Right hindlimb (tissue), 1 donor: ENCODE measurements around the gene COL15A1.
A peak's percentile ranks its signal among the peaks of the same experiment; 100 is the strongest.

Source experiments
- DNase-seq: peaks from one replicate; pipeline ENCODE4 v3.0.0-alpha.2; 2018

COL15A1 gene

GRCh38 chr9:98950262-98950661, 6.6 kb downstream of the COL15A1 start:
- DNase-seq = no peak

DNA sequence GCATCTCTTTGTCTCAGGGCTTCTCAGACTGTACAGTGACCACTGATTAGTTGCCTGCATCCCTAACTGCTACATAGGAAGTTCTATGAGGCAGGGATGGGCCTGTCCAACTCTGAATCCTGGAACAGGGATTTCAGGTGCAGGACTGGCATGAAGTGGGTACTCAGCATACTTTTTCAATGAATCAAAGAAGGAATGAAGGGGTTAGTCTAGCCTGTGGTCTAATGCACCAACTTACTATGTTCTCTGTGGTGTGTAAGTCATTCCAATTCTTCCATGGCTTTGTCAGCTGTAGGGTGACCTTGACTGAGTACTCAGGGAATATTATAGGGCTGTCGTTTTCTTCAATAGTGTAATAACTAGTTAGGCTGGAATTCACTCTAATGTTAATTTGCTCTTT, 8.3 kb downstream of the COL15A1 start:
- DNase-seq = no peak

GRCh38 chr9:98953581-98954243, 10.0 kb downstream of the COL15A1 start:
- DNase-seq = no peak

DNA sequence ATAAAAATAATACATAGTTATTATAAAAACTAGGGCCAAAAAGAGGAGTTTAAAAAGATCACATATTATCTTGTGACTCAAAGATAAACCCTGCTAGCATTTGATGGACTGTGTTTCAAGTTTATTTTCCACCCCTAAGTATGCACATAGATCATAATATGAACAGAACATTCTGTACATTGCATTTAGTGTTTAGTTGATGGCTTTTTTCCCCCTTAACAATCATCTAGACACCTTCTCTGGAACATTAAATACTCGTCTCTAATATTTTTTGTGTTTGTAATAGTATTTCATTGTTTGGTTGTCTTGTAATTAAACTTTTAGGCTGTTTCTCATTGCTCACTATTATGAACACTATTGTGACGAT, 10.5 kb downstream of the COL15A1 start:
- DNase-seq = no peak

DNA sequence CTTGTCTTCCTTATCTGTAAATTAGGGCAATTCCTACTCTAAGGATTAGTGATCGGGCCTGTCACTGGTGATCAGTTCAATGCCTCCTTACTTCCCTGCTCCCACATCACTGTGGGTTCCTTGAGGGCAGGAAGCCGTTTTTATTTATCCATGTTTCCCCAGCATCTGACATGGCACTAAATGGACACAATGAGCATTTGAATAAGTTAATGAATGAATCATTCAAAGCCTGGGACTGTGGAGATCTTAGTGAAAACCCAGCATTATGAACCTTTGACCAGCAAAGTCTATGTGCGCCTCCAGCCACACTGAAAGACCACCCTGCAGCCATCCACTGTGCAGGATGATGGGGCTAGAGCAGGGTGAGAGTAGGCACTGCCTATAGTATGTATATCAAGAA, 11.6 kb downstream of the COL15A1 start:
- DNase-seq = no peak

- DNase-seq = no peak
Observed at GRCh38 chr9:98957826-98958225, 14.1 kb downstream of the COL15A1 start.

DNA sequence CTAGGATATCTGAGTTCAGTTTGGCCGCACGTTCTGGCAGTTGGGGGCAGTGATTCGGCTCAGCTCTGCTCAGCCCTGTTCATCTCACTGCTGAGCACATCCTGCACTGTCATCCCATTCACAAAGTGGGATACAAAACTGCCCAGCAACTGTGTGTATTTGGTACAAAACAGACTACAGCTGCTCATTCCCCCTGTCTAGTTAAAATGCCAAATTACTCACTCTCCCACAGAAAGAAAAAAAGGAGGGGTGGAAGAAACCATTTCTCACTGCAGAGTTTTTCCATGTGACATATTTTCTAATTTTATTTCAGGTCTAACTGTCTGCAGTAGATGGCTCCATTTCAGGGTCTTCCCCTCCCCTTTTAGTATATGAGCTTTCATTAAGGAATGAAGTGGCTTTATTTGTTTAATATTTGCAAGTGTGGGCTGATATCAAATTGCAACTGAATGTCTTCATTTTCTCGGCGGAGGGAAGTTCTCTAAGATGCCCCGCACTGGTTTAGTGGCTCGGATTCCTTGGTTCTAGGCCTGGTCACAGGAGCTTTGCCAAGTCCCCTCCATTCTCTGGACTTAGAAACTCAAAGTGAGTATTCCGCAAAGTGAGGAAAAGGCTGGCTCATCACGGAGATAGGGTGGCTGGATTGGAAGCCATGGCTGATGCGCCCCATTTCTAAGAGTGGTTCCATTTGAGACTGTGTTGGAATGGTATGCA, 14.7 kb downstream of the COL15A1 start:
- peak; percentile 77 for DNase-seq

- DNase-seq = no peak
Observed at GRCh38 chr9:98960409-98960808, 16.7 kb downstream of the COL15A1 start.

DNA sequence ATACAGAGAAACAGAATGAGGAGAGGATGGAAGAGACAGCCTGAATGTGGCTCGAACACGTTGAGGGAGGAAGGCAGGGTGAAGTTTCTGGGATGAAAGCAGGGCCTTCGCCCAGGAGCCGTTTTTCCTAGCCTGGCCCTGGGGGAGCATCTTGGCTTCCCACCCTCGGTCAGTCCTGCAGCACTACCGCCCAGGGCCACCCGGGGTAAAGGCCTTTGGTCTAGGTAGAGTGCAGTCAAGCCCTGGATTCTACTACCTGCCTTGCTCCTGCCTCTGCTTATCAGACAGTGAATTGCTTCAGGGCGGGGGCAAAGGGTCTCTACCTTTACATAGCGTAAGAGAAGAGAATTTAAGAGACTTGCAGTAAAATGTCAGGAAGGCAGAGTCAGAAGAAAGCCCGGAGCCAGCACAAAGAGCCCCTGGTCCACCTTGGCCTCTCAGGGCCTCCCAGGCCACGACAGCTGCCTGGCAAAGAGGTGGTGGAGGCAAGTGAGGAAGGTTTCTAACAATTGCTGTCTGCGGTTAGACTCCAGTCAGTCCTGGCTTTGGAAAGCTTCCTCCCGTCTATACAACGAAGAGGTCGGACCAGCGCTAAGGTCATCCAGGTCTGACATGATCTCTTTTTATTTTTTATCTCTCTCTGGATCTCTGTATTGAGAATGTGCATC, 17.9 kb downstream of the COL15A1 start:
- no peak for DNase-seq

DNA sequence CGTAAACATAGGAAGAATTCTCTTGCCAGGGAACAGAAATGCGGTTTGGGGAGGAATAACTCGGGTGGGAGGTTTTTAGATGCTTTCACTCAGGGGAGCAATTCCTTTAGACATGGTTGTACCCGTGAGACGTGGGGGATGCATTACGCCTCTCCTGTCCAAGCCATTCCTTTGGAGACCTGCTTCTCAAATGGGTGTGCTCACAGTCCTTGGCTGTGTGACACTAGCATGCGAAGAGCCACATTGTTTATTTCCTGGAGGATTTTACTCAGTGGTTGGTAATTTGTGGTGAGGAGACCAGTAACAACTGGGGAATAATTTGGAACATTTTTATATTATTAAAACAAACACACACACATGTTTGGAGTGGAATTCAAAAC, 18.5 kb downstream of the COL15A1 start:
- DNase-seq = no peak

DNA sequence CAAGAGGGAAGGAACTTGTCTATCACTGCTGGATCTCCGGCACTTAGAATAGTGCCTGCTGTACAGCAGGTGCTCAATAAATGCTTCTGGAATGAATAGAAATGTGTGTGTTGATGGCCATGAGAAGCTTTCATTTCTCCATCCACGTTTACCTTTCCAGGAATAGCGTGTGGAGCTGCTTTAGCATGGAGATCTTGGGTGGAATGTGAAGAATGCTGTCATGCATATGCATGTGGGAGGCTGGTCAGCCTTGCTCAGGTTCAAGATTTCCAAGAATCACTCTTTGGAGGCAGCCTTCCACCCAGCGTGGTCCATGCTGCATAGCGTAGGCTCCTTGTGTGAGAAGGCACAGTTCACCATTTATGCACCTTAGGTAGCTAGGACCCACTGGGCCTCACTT, 19.2 kb downstream of the COL15A1 start:
- no peak for DNase-seq

GRCh38 chr9:98964201-98964600, 20.5 kb downstream of the COL15A1 start:
- DNase-seq = no peak

DNA sequence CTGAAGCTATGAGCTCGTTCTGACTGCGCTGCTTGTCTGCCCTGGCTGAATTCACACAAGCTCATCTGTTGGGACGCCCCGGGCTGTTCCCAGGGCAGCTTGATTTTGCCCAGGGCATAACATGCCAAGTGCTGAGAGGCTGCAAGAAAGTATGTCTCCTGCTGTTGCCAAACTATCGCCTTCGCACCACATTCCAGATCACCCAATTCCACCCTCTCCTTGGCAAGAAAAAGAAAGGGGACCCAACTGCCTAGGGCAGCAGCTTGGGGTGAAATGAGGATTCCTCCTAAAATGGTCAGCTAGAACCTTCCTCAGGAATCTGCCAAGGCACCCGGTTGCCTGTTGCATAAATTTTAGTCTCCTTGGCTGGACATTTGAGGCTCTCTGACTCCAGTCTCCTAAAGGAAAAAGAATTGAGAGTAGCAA, 21.2 kb downstream of the COL15A1 start:
- no peak for DNase-seq

DNA sequence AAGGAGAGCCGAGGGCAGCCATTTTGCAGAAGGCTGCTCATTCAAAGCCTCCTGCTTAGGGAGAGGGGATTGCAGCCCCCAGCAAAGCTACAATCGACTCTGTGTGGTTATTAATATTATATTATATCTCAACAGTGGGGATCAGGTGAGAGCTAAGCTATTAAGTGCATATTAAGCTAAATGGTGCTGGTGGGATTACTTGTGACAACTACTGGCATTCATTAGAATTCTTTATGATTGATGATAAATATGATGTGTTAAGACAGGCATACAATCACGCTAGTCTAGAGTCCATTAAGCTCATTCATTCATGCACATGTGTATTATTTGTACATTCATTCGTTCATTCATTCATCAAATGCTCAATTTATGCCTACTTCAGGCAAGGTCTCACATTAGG, 23.0 kb downstream of the COL15A1 start:
- DNase-seq = no peak

DNA sequence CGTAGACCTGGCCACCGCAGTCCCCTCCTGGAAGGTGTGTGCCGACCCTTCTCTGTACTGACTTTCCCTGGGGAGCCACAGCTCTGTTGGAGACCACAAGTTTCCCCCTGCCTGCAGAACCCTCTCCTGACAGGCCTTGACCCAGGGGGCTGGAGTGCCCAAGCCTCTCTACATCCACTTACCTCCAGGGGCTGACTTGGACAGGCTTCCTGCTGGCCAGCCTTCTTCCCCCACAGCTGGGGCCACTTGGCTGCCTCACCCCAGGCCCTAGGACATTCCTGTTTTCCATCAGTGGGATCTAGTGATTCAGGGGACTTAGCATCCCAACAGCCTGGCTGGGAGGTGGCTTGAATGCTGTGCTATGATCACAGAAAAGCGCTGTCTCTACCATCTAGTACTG, 23.6 kb downstream of the COL15A1 start:
- DNase-seq = no peak

- no peak for DNase-seq
Observed at GRCh38 chr9:98967680-98968079, 24.0 kb downstream of the COL15A1 start.

DNA sequence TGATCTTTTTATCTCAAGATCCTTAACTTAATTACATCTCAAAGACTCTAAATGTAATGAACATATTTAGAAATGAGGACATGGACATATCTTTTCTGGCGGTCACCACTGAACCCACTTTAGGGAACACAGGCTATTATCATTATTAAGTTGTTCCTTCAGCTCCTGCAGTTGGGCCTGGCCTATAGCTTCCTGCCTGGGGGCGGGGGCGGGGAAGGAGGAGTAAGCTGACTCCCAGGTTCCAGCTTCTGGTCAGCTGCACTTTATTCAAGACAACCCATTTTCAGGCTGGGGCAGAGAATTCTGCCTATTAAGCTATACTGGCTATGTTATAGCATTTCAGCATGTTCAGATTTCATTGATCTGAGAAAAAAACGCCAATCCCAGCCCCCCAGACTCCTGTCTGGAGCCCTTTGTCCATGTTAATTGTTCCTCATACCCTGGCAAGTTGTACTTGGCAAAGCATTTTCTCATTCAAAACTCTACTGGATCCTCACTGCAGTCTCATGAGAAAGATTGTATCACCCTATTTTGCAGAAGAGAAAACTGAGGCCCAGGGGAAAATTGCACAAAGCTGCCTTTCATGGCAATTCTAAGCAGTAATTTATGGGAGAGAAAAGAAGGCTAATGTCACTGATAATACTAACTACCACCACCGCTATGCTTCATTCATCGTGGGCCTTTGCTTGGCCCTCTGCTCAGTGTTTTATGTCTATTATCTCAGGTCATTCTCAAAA, 25.1 kb downstream of the COL15A1 start:
- DNase-seq = no peak

GRCh38 chr9:98970532-98971041, 26.9 kb downstream of the COL15A1 start:
- no peak for DNase-seq

GRCh38 chr9:98971168-98971914, 27.6 kb downstream of the COL15A1 start:
- DNase-seq = peak; percentile 67

- no peak for DNase-seq
Observed at GRCh38 chr9:98971915-98972223, 28.2 kb downstream of the COL15A1 start.

DNA sequence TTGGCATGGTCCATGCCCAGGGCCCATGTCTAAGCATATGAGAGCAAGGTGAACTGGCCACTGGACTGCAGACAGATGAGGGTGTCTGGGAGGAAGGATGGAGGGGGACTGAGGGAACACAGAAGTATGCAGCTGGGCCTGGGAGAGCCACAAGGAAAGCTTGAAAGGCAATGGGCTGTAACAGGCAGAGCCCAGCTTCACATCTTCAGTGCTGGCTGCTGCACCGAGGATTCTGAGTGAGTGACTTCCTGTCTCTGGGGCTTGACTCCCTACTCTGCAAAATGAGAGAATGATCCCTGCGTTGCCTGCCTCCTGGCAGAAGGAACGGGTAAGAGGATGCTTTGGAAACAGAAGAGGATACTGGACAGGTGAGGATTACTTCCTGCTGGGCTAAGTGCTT, 29.0 kb downstream of the COL15A1 start:
- no peak for DNase-seq

- DNase-seq = no peak
Observed at GRCh38 chr9:98973171-98973570, 29.5 kb downstream of the COL15A1 start.

GRCh38 chr9:98973576-98973975, 29.9 kb downstream of the COL15A1 start:
- DNase-seq = peak; percentile 79
